Natural killer cell (primary cell): ENCODE results near the gene CENPE. TPM values are rescaled to one million over a fixed set of nuclear protein-coding genes. Genes with fewer than 3 reads are reported as not detected.

Source experiments
- ATAC-seq, 3 donors: fragments of 150-1000 bp in 2 of 3; fragments of 200-7000 bp in 1 of 3; cut with Tn5 transposase; 1 replicate in 1 of 3; 2 replicates in 2 of 3; pipeline ENCODE4 v1.10.0; 2021; ENCODE audit warnings: mild to moderate bottlenecking in 2 of 3, moderate library complexity in 2 of 3
- DNase-seq, 2 donors: peaks; one replicate each; pipeline versions ENCODE4 v3.0.0 to v3.0.0-alpha.2; 2013 to 2021; ENCODE audit warnings: mixed read lengths in 1 of 2
- H3K27ac ChIP-seq: one replicate; pipeline ENCODE4 v1.5.1; 2013; ENCODE audit warnings: mild to moderate bottlenecking, low read length
- H3K27me3 ChIP-seq: one replicate; pipeline ENCODE4 v1.6.1; 2013; ENCODE audit warnings: low read length; ENCODE audit not compliant: control insufficient read depth, insufficient read depth
- H3K36me3 ChIP-seq: one replicate; pipeline ENCODE4 v1.6.1; 2013; ENCODE audit warnings: low read length; ENCODE audit not compliant: control insufficient read depth, insufficient read depth
- H3K4me1 ChIP-seq: one replicate; pipeline ENCODE4 v1.6.1; 2013; ENCODE audit warnings: low read length; ENCODE audit not compliant: control insufficient read depth, insufficient read depth
- H3K4me3 ChIP-seq: one replicate; pipeline ENCODE4 v1.5.1; 2013; ENCODE audit warnings: low read length
- H3K9me3 ChIP-seq: one replicate; pipeline ENCODE4 v1.6.1; 2013; ENCODE audit warnings: low read length; ENCODE audit not compliant: control insufficient read depth, insufficient read depth
- H3K27ac Mint-ChIP-seq, 2 donors: one replicate each; pipeline ENCODE4 v1.8.0; 2022; ENCODE audit warnings: mild to moderate bottlenecking in 2 of 2, mixed read lengths in 2 of 2, moderate library complexity in 1 of 2
- H3K27me3 Mint-ChIP-seq, 2 donors: one replicate each; pipeline ENCODE4 v1.8.0; 2022; ENCODE audit warnings: low read depth in 2 of 2, mixed read lengths in 2 of 2
- H3K36me3 Mint-ChIP-seq: one replicate; pipeline ENCODE4 v1.8.0; 2022; ENCODE audit warnings: mixed read lengths
- H3K4me1 Mint-ChIP-seq, 2 donors: one replicate each; pipeline ENCODE4 v1.8.0; 2022; ENCODE audit warnings: mixed read lengths in 2 of 2
- H3K4me3 Mint-ChIP-seq: one replicate; pipeline ENCODE4 v1.8.0; 2022; ENCODE audit warnings: mild to moderate bottlenecking, moderate library complexity, mixed read lengths
- H3K9me3 Mint-ChIP-seq, 2 donors: one replicate each; pipeline ENCODE4 v1.8.0; 2022; ENCODE audit warnings: mixed read lengths in 2 of 2
- WGBS: methylation state at CpG from one replicate; pipeline ENCODE4 v1.1.7; 2013; ENCODE audit warnings: missing lambda C conversion rate; ENCODE audit not compliant: insufficient coverage; 5-methylcytosine and 5-hydroxymethylcytosine counted together
- intact Hi-C: fragments of 100-400 bp; cut with micrococcal nuclease; formaldehyde crosslinking; loops from one replicate; pipeline ENCODE4 v1.14.2; 2022
- total RNA-seq, 4 donors: library from RNA; stranded (reverse); fragments of 120-200 nt in 1 of 4; gene quantifications; one replicate each; pipeline versions ENCODE4 v1.2.3 to v1.2.4, GENCODE V29; 2013 to 2022
- TF ChIP-seq, protein P1 (sequence below): fragments of 200-600 bp; IDR thresholded peaks from one replicate; pipeline ENCODE4 v1.8.0; 2022; ENCODE audit warnings: antibody characterized with exemption

CENPE gene
- total RNA-seq, 3 donors from 2014 or later (not counting 1 experiment from before 2014, with no cell fraction given): 2.7 to 6.9 (median 4.8) TPM

DNA sequence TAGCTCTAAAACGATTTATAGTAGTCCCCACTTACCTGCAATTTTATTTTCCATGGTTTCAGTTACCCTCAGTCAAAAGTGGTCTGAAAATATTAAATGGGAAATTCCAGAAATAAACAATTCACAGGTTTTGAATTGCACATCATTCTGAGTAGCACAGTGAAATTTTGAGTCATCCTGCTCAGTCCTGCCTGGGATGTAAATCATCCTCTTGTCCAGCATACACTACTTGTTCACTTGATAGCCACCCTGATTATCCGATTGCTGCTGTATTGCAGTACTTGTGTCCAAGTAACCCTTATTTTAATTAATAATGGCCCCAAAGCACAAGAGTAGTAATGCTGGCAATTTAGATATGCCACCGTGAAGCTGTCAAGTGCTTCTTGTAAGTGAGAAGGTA is 75.0 kb downstream of the CENPE start:
- H3K36me3 ChIP-seq: no peaks in the 10 kb centered on the region
- H3K9me3 ChIP-seq: no peaks in the 10 kb centered on the region
- no peak overlapping the region for H3K27ac ChIP-seq
- intact Hi-C loops: no loop called here
- no peaks in the 10 kb centered on the region for H3K36me3 Mint-ChIP-seq
- no peaks in the 10 kb centered on the region for H3K4me1 Mint-ChIP-seq
- H3K9me3 Mint-ChIP-seq: peaks cover 2 to 8% of the 10 kb centered on the region in 2 donors
- no peak overlapping the region for H3K4me3 Mint-ChIP-seq
- no peak for DNase-seq
- WGBS: 93% methylated on average over 2 of the region's 3 CpGs
- TF ChIP-seq, protein P1, sequence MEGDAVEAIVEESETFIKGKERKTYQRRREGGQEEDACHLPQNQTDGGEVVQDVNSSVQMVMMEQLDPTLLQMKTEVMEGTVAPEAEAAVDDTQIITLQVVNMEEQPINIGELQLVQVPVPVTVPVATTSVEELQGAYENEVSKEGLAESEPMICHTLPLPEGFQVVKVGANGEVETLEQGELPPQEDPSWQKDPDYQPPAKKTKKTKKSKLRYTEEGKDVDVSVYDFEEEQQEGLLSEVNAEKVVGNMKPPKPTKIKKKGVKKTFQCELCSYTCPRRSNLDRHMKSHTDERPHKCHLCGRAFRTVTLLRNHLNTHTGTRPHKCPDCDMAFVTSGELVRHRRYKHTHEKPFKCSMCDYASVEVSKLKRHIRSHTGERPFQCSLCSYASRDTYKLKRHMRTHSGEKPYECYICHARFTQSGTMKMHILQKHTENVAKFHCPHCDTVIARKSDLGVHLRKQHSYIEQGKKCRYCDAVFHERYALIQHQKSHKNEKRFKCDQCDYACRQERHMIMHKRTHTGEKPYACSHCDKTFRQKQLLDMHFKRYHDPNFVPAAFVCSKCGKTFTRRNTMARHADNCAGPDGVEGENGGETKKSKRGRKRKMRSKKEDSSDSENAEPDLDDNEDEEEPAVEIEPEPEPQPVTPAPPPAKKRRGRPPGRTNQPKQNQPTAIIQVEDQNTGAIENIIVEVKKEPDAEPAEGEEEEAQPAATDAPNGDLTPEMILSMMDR: no peak
- no peaks in the 10 kb centered on the region for H3K4me1 ChIP-seq
- no peaks in the 10 kb centered on the region for H3K27me3 ChIP-seq
- H3K27me3 Mint-ChIP-seq: no peaks in the 10 kb centered on the region
- no peak overlapping the region for H3K4me3 ChIP-seq
- no peak for ATAC-seq
- no peak overlapping the region for H3K27ac Mint-ChIP-seq

DNA sequence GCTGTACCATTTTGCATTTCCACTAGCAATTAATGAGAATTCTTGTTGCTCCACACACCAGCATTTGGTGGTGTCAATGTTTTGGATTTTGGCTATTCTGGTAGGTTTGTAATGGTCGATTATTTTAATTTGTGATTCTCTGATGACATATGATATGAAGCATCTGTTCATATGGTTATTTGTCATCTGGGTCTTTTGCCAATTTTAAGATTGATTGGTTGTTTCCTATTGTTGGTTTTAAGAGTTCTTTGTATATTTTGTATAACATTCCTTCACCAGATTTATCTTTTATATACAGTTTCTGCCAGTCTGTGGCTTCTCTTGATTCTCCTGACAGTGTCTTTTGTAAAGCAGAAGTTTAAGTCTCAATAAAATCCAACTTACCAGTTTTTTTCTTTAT is 80.0 kb downstream of the CENPE start:
- no peak overlapping the region for H3K4me3 ChIP-seq
- no peaks in the 10 kb centered on the region for H3K36me3 ChIP-seq
- H3K27ac Mint-ChIP-seq: no peak overlapping the region
- H3K27ac ChIP-seq: no peak overlapping the region
- H3K4me1 ChIP-seq: no peaks in the 10 kb centered on the region
- H3K27me3 Mint-ChIP-seq: no peaks in the 10 kb centered on the region
- H3K27me3 ChIP-seq: no peaks in the 10 kb centered on the region
- TF ChIP-seq, protein P1: no peak
- no peaks in the 10 kb centered on the region for H3K9me3 ChIP-seq
- H3K4me1 Mint-ChIP-seq: no peaks in the 10 kb centered on the region
- 100% methylated on average over 1 of the region's 1 CpG for WGBS
- no peak for DNase-seq
- H3K9me3 Mint-ChIP-seq: no peaks in the 10 kb centered on the region
- H3K36me3 Mint-ChIP-seq: no peaks in the 10 kb centered on the region
- intact Hi-C loops: no loop called here
- no peak for ATAC-seq
- no peak overlapping the region for H3K4me3 Mint-ChIP-seq

DNA sequence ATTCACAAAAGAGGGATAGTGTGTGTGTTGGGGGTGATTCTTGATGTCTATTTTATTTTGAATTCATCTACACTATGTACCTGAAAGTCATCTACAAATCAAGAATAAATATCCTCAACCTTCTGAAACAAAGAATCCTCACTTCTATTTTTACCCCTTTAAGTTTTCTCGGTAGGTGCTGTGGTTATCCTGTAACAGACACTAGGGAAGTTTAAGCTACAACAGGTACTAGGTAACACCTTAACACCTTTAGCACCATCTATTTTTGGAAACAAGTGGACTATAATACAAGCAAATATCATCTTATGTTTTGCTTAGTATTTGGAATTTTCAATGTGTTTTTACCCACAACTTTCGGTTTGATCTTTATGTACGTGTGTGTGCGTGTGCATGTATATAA is 86.5 kb downstream of the CENPE start:
- TF ChIP-seq, protein P1: no peak
- Mint-ChIP-seq H3K27ac (no peak overlapping the region), H3K4me3 (no peak overlapping the region), H3K27me3 (no peaks in the 10 kb centered on the region), H3K9me3 (no peaks in the 10 kb centered on the region), H3K4me1 (no peaks in the 10 kb centered on the region), H3K36me3 (no peaks in the 10 kb centered on the region)
- Histone ChIP-seq H3K9me3 (no peaks in the 10 kb centered on the region), H3K27ac (no peak overlapping the region), H3K4me1 (no peaks in the 10 kb centered on the region), H3K4me3 (no peak overlapping the region), H3K36me3 (no peaks in the 10 kb centered on the region), H3K27me3 (no peaks in the 10 kb centered on the region)
- intact Hi-C loops: no loop called here
- DNase-seq (no peak), ATAC-seq (no peak)
- WGBS: no CpG with 5 or more reads among the region's 4 CpGs

DNA sequence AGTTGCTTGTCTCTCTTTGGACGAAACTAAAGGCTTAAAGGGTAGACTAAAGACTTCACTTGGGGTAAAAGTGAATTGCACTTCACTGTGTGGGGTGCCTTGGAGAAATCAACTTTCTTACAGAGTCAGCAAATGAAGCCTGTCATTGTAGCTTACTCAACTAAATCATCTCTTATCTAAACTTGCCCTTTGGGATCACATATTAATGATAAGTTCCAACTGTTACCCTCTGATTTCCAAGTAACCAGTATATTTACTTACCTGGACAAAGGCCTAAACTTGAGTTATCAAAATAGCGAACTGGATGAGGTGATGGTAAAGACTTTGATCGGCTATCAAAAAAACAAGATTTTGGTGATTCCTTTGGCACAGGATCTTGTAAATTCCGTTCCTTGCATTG is 89.6 kb downstream of the CENPE start:
- Mint-ChIP-seq H3K27ac (no peak overlapping the region), H3K4me3 (no peak overlapping the region), H3K27me3 (no peaks in the 10 kb centered on the region), H3K4me1 (no peaks in the 10 kb centered on the region), H3K9me3 (no peaks in the 10 kb centered on the region), H3K36me3 (no peaks in the 10 kb centered on the region)
- WGBS: 99% methylated on average over 4 of the region's 4 CpGs
- Histone ChIP-seq H3K9me3 (no peaks in the 10 kb centered on the region), H3K27ac (no peak overlapping the region), H3K36me3 (no peaks in the 10 kb centered on the region), H3K27me3 (no peaks in the 10 kb centered on the region), H3K4me1 (no peaks in the 10 kb centered on the region), H3K4me3 (no peak overlapping the region)
- intact Hi-C loops: no loop called here
- no peak for DNase-seq
- TF ChIP-seq, protein P1: no peak
- ATAC-seq: no peak
